Endothelial cell (in vitro differentiated cells): ENCODE measurements around the gene SYNE4. TPM values are rescaled to one million over a fixed set of nuclear protein-coding genes. Genes with fewer than 3 reads are reported as not detected.
"Not testable (repeated sequence)": the region's sequence is repeated elsewhere in the genome, so short reads cannot be mapped to it uniquely, and the experiment has no call there.

ENCODE experiments used
- DNase-seq: peaks from one replicate; pipeline ENCODE4 v3.0.0; 2021; ENCODE audit warnings: low spot score
- H3K27ac Mint-ChIP-seq: one replicate; pipeline ENCODE4 v1.8.0; 2021; ENCODE audit warnings: mixed read lengths, inconsistent platforms; ENCODE audit not compliant: unreplicated experiment
- H3K27me3 Mint-ChIP-seq: one replicate; pipeline ENCODE4 v1.8.0; 2021; ENCODE audit warnings: mild to moderate bottlenecking, moderate library complexity, mixed read lengths, inconsistent platforms; ENCODE audit not compliant: unreplicated experiment
- H3K36me3 Mint-ChIP-seq: one replicate; pipeline ENCODE4 v1.8.0; 2021; ENCODE audit warnings: mild to moderate bottlenecking, low read depth, mixed read lengths, inconsistent platforms; ENCODE audit not compliant: unreplicated experiment
- H3K4me1 Mint-ChIP-seq: one replicate; pipeline ENCODE4 v1.8.0; 2021; ENCODE audit warnings: mild to moderate bottlenecking, mixed read lengths, inconsistent platforms; ENCODE audit not compliant: unreplicated experiment
- H3K4me3 Mint-ChIP-seq: one replicate; pipeline ENCODE4 v1.8.0; 2021; ENCODE audit warnings: mild to moderate bottlenecking, mixed read lengths, inconsistent platforms; ENCODE audit not compliant: unreplicated experiment
- H3K9me3 Mint-ChIP-seq: one replicate; pipeline ENCODE4 v1.8.0; 2021; ENCODE audit warnings: mixed read lengths, inconsistent platforms; ENCODE audit not compliant: unreplicated experiment
- CTCF ChIP-seq: fragments of 200-600 bp; sonication (generic); IDR thresholded peaks from one replicate; pipeline ENCODE4 v1.5.0; 2021; ENCODE audit warnings: antibody characterized with exemption; ENCODE audit not compliant: unreplicated experiment
- total RNA-seq: library from RNA; stranded (reverse); fragmentation: NEBNext Ultra II Directional; extraction: Animal tissue kit (Norgen Biotek cat#: 25700); gene quantifications from one replicate; pipeline ENCODE4 v1.2.1, GENCODE V29; 2021; ENCODE audit not compliant: unreplicated experiment

Gene SYNE4
- total RNA-seq, 1 donor from 2014 or later: 4.5 TPM

GRCh38 chr19:36041831-36042230, 33.2 kb upstream of the SYNE4 start:
- H3K27ac Mint-ChIP-seq: peak overlapping the region; percentile 42
- H3K4me3 Mint-ChIP-seq: no peak overlapping the region
- no peak for DNase-seq
- TF ChIP-seq CTCF: no peak
- no peaks in the 10 kb centered on the region for H3K9me3 Mint-ChIP-seq
- peaks cover 18% of the 10 kb centered on the region for H3K36me3 Mint-ChIP-seq
- peaks cover 2% of the 10 kb centered on the region for H3K27me3 Mint-ChIP-seq
- H3K4me1 Mint-ChIP-seq: peaks cover 23% of the 10 kb centered on the region

- H3K9me3 Mint-ChIP-seq, H3K27me3 Mint-ChIP-seq, DNase-seq, H3K4me3 Mint-ChIP-seq: not testable (repeated sequence)
- Mint-ChIP-seq H3K36me3 (peaks cover 11% of the 10 kb centered on the region), H3K4me1 (peaks cover 29% of the 10 kb centered on the region), H3K27ac (peak overlapping the region; percentile 13)
Observed at GRCh38 chr19:36041092-36041491, 32.5 kb upstream of the SYNE4 start.

GRCh38 chr19:36040495-36040894, 31.9 kb upstream of the SYNE4 start:
- Mint-ChIP-seq H3K4me3 (peak overlapping the region; percentile 62), H3K4me1 (peaks cover 35% of the 10 kb centered on the region), H3K27ac (no peak overlapping the region), H3K9me3 (no peaks in the 10 kb centered on the region), H3K27me3 (peaks cover 5% of the 10 kb centered on the region), H3K36me3 (peaks cover 5% of the 10 kb centered on the region)
- no peak for DNase-seq
- no peak for TF ChIP-seq CTCF

GRCh38 chr19:36032251-36033104, 23.9 kb upstream of the SYNE4 start, which contains the start of gene CLIP3:
Gene CLIP3 (minus strand): TSS chr19:36032873. CDS start chr19:36032357, 516 bp downstream.
- TF ChIP-seq CTCF: no peak
- Mint-ChIP-seq H3K4me1 (peaks cover 37% of the 10 kb centered on the region), H3K9me3 (no peaks in the 10 kb centered on the region), H3K27me3 (peaks cover 13% of the 10 kb centered on the region), H3K36me3 (peaks cover 26% of the 10 kb centered on the region), H3K4me3 (peak within 1 kb of the TSS; percentile 91), H3K27ac (no peak within 1 kb of the TSS)
- peak; percentile 73 for DNase-seq

- Mint-ChIP-seq H3K36me3 (peaks cover 32% of the 10 kb centered on the region), H3K4me3 (peak overlapping the region; percentile 76), H3K4me1 (peaks cover 25% of the 10 kb centered on the region), H3K9me3 (no peaks in the 10 kb centered on the region), H3K27me3 (peaks cover 11% of the 10 kb centered on the region), H3K27ac (no peak overlapping the region)
- no peak for TF ChIP-seq CTCF
- no peak for DNase-seq
Observed at GRCh38 chr19:36031308-36031707, 22.7 kb upstream of the SYNE4 start.
